ENCODE measurements around the gene HRCT1. TPM values are rescaled to one million over a fixed set of nuclear protein-coding genes. Genes with fewer than 3 reads are reported as not detected.

The HRCT1 gene
- total RNA-seq, 6 donors from 2014 or later = 2.1 to 19.1 (median 10.6) TPM

DNA sequence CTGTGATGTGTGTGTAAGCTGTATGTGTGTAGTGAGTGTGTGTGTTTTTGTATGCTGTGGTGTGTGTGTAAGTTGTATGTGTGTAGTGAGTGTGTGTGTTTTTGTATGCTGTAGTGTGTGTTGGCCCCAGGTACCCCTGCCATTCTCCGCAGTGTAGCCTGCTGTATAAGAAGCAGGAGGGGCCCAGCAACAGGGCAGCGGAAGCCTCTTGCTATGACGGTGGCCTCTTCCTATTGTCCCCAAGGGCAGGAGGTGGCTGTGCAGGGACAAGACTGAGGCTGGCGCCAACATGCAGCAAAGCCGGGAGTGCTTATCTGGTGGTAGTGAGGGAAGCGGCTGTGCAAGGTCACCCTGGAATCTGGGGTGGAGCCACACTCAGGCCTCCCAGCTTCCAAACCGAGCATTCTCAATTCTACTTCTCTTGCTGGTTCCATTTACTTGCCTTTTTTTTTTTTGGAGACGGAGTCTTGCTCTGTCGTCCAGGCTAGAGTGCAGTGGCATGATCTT lies 8.4 kb downstream of the HRCT1 start:
- ATAC-seq (ENCODE audit: low FRiP score in 2 of 2) (peak; percentile 38 to 49), DNase-seq (peak in 1 of 2 donors; percentile 56)
- Histone ChIP-seq H3K27ac (peak overlapping the region; percentile 56 to 71 (median 68)), H3K4me1 (peaks cover 17 to 42% (median 32%) of the 10 kb centered on the region in 4 donors), H3K9me3 (no peaks in the 10 kb centered on the region), H3K4me3 (no peak overlapping the region), H3K36me3 (no peaks in the 10 kb centered on the region), H3K27me3 (no peaks in the 10 kb centered on the region)
- WGBS, 2 donors = 23 to 39% methylated on average over 5 to 9 of the region's 9 CpGs
- TF ChIP-seq, protein P1, sequence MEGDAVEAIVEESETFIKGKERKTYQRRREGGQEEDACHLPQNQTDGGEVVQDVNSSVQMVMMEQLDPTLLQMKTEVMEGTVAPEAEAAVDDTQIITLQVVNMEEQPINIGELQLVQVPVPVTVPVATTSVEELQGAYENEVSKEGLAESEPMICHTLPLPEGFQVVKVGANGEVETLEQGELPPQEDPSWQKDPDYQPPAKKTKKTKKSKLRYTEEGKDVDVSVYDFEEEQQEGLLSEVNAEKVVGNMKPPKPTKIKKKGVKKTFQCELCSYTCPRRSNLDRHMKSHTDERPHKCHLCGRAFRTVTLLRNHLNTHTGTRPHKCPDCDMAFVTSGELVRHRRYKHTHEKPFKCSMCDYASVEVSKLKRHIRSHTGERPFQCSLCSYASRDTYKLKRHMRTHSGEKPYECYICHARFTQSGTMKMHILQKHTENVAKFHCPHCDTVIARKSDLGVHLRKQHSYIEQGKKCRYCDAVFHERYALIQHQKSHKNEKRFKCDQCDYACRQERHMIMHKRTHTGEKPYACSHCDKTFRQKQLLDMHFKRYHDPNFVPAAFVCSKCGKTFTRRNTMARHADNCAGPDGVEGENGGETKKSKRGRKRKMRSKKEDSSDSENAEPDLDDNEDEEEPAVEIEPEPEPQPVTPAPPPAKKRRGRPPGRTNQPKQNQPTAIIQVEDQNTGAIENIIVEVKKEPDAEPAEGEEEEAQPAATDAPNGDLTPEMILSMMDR (IDR thresholded peaks at IDR 0.05) = peak in 1 of 6 experiments; percentile 6
- peak; percentile 38 to 58 for TF ChIP-seq POLR2AphosphoS5 (IDR thresholded peaks at IDR 0.05)
- peak in 1 of 4 donors; percentile 65 for TF ChIP-seq EP300 (IDR thresholded peaks at IDR 0.05)
- TF ChIP-seq POLR2A (IDR thresholded peaks at IDR 0.05) = no peak

DNA sequence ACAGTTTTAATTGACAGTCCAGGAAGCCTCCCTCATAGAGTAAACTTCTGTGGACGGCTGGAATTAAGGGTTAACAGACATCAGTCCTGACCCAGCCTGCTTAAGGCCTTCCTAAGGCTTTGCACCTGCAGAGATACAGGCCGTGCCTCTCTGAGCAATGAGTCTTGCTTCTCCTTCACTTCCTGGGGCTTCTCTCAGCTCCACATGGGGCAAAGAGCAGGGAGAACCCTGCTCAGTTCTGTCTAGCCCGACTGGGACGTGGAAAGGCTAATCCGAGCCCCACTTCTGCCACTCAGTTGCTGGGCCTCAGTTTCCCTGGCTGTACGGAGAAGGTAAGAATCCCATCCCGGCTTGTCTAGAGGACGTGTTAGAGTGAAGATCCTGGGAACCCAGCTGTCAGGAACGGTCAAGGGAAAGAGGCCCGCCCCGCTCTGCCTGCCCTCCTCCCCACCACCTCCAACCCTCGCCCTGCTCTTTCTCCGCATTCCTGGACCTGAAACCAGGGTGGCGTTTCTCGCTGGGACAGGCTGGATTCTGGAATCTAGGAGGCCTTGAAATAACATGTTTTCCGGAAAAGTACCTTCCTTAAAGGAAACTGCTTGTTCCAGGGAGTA lies 9.8 kb downstream of the HRCT1 start:
- H3K9me3 ChIP-seq = no peaks in the 10 kb centered on the region
- no peak for TF ChIP-seq POLR2AphosphoS5 (IDR thresholded peaks at IDR 0.05)
- no peaks in the 10 kb centered on the region for H3K27me3 ChIP-seq
- H3K36me3 ChIP-seq = no peaks in the 10 kb centered on the region
- ATAC-seq (ENCODE audit: low FRiP score in 2 of 2) (no peak), DNase-seq (no peak)
- no peak overlapping the region for H3K4me3 ChIP-seq
- peak overlapping the region in 3 of 4 donors; percentile 0 to 44 (median 42) for H3K27ac ChIP-seq
- peaks cover 9 to 29% (median 18%) of the 10 kb centered on the region in 4 donors for H3K4me1 ChIP-seq
- 80 to 89% methylated on average over 16 of the region's 16 CpGs for WGBS, 2 donors

DNA sequence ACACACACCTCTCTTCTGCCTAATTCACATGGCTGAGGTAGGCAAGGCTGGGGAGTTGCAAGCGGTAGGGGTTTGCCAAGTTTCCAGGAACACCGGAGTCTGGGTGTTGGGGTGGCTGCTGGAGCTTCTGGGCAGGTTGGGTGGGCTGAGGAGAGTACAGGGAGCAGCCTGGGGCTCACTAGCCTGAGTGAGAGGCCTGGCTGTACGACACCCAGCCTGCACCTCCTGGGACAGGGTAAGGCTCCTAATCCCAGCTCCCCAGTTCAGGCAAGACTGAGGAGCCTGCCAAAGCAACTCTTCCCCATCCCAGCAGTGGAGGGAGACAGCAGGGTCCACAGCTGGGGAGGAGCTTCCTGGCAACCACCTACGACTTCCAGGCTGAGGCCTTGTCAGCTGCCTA lies 11.3 kb downstream of the HRCT1 start:
- peaks cover 0 to 17% (median 12%) of the 10 kb centered on the region in 4 donors for H3K4me1 ChIP-seq
- no peaks in the 10 kb centered on the region for H3K9me3 ChIP-seq
- no peaks in the 10 kb centered on the region for H3K27me3 ChIP-seq
- H3K4me3 ChIP-seq = no peak overlapping the region
- TF ChIP-seq POLR2A (IDR thresholded peaks at IDR 0.05) (no peak), EP300 (IDR thresholded peaks at IDR 0.05) (no peak), POLR2AphosphoS5 (IDR thresholded peaks at IDR 0.05) (no peak)
- TF ChIP-seq, protein P1 (IDR thresholded peaks at IDR 0.05) = no peak
- H3K27ac ChIP-seq = peak overlapping the region in 3 of 4 donors; percentile 15 to 59 (median 35)
- WGBS, 2 donors = 83 to 88% methylated on average over 2 to 4 of the region's 4 CpGs
- ATAC-seq (ENCODE audit: low FRiP score in 2 of 2) = peak in 1 of 2 donors; percentile 54
- no peak for DNase-seq
- no peaks in the 10 kb centered on the region for H3K36me3 ChIP-seq

DNA sequence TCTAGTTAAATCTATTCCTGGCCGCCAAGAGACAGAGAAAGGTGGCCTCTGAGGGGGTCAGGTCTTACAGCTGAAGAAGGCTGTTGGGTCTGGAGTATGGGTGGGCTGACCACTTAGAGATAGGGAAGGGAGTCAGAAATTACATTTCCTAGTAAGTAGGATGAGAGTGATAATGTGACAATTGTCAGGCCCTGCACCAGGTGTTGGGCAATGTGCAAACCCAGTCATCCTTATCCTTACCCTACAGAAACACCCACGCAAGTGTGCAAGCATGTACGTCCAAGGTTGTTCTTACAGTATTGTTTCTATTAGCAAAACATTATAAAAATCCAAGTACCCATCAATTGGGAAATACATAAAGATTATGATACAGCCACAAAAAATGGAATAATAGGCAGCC lies 12.8 kb downstream of the HRCT1 start:
- Histone ChIP-seq H3K4me1 (peaks cover 1 to 20% (median 13%) of the 10 kb centered on the region in 4 donors), H3K36me3 (no peaks in the 10 kb centered on the region), H3K27ac (peak overlapping the region in 2 of 4 donors; percentile 30 to 80), H3K27me3 (no peaks in the 10 kb centered on the region), H3K4me3 (no peak overlapping the region), H3K9me3 (no peaks in the 10 kb centered on the region)
- 96 to 97% methylated on average over 3 of the region's 3 CpGs for WGBS, 2 donors
- no peak for DNase-seq
- no peak for ATAC-seq (ENCODE audit: low FRiP score in 2 of 2)
- no peak for TF ChIP-seq POLR2AphosphoS5 (IDR thresholded peaks at IDR 0.05)
- TF ChIP-seq EP300 (IDR thresholded peaks at IDR 0.05) = no peak
- TF ChIP-seq POLR2A (IDR thresholded peaks at IDR 0.05) = no peak
- TF ChIP-seq, protein P1 (IDR thresholded peaks at IDR 0.05) = no peak

DNA sequence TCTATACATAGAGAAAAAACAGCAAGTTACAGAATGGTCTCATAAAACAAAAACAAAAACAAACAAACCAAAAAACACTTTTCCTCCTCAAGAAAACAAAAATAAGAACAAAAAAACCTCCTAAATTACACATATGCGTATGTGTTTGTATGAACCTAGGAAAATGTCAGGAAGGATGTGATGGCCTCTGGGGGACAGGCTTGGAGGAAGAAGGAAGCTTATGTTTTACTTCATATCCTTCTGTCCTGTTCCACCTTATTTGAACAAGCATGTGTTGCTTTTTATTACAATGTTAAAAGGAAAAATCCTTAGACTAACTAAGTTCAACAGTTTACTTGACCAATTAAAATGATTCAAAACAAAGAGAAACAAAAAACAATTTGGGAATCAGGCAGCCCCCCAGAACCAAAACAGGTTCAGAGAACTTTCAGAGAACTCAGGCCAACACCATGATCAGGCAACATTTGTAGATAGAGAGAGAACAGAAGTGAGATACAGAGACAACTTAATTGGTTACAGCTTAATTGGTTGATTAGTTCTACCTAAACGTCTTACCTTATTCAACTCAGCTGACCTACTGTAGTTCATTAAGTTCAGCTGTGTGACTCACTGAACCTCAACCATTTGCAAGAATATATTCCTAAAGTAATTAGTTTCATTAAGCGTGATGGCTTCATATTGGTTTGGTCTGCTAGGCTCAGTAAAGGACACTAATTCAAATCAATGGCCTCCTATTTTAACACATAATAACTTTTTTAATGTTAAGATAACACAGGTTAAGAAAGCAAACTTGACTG lies 13.4 kb downstream of the HRCT1 start:
- H3K4me3 ChIP-seq = no peak overlapping the region
- H3K4me1 ChIP-seq = peaks cover 8 to 22% (median 13%) of the 10 kb centered on the region in 4 donors
- H3K27ac ChIP-seq = peak overlapping the region in 3 of 4 donors; percentile 30 to 80 (median 32)
- WGBS, 2 donors = 71 to 78% methylated on average over 3 of the region's 3 CpGs
- DNase-seq = no peak
- no peaks in the 10 kb centered on the region for H3K36me3 ChIP-seq
- no peak for ATAC-seq (ENCODE audit: low FRiP score in 2 of 2)
- TF ChIP-seq POLR2AphosphoS5 (IDR thresholded peaks at IDR 0.05) (no peak), POLR2A (IDR thresholded peaks at IDR 0.05) (no peak), EP300 (IDR thresholded peaks at IDR 0.05) (no peak)
- TF ChIP-seq, protein P1 (IDR thresholded peaks at IDR 0.05) = no peak
- H3K9me3 ChIP-seq = no peaks in the 10 kb centered on the region
- H3K27me3 ChIP-seq = no peaks in the 10 kb centered on the region

Data from upper lobe of left lung (tissue), 6 donors.